Ovary (tissue), 9 donors: Measurements from ENCODE around the gene USP49. TPM values are rescaled to one million over a fixed set of nuclear protein-coding genes. Genes with fewer than 3 reads are reported as not detected.
"Not testable (repeated sequence)": the region's sequence is repeated elsewhere in the genome, so short reads cannot be mapped to it uniquely, and the experiment has no call there.

Source experiments
- DNase-seq, 5 donors: peaks; one replicate each; pipeline ENCODE4 v3.0.0-alpha.2; 2019 to 2020
- H3K27ac ChIP-seq, 2 donors: fragments of 200-600 bp; one replicate each; pipeline versions ENCODE4 v1.5.1 to v1.8.0; 2019 to 2022
- H3K27me3 ChIP-seq: fragments of 200-600 bp; one replicate; pipeline ENCODE4 v1.8.0; 2022
- H3K36me3 ChIP-seq: fragments of 200-600 bp; sonication (generic); one replicate; pipeline ENCODE4 v1.5.1; 2019
- H3K4me1 ChIP-seq: one replicate; pipeline ENCODE4 v1.8.1; 2013; ENCODE audit warnings: mild to moderate bottlenecking, moderate library complexity; ENCODE audit not compliant: insufficient read depth
- H3K4me3 ChIP-seq: fragments of 200-600 bp; sonication (generic); one replicate; pipeline ENCODE4 v1.5.1; 2017
- H3K9me3 ChIP-seq, 2 donors: fragments of 200-600 bp in 1 of 2; sonication (generic) in 1 of 2; one replicate each; pipeline versions ENCODE4 v1.5.1 to v1.8.1; 2013 to 2019; ENCODE audit warnings: mild to moderate bottlenecking in 1 of 2, moderate library complexity in 1 of 2
- CTCF ChIP-seq, 3 donors: fragments of 450-650 bp in 2 of 3; fragments of 200-600 bp in 1 of 3; IDR thresholded peaks; one replicate each; pipeline versions ENCODE4 v1.5.1 to v1.8.0; 2016 to 2022; ENCODE audit warnings: antibody characterized with exemption in 3 of 3, mild to moderate bottlenecking in 1 of 3
- EP300 ChIP-seq: sonication (generic); formaldehyde crosslinking; IDR thresholded peaks from one replicate; pipeline ENCODE4 v1.6.1; 2017; ENCODE audit warnings: antibody characterized with exemption
- POLR2A ChIP-seq: fragments of 450-650 bp; IDR thresholded peaks from one replicate; pipeline ENCODE4 v1.6.1; 2017; ENCODE audit warnings: antibody characterized with exemption, mild to moderate bottlenecking, moderate library complexity
- WGBS, 3 donors: extraction: QIAGEN DNeasy Blood & Tissue Kit in 1 of 3; methylation state at CpG; one replicate each; pipeline versions ENCODE4 v1.1.5 to v1.1.7; 2013 to 2017; 5-methylcytosine and 5-hydroxymethylcytosine counted together
- intact Hi-C, 4 donors: fragments of 100-400 bp; cut with DNase I; formaldehyde crosslinking; loops; one replicate each; pipeline versions ENCODE4 v1.11.0 to v1.15.1; 2022 to 2023
- polyA plus RNA-seq, 2 donors: library from polyadenylated mRNA; stranded (reverse); fragments of 200-250 nt in 1 of 2; fragments of 350-450 nt in 1 of 2; fragmentation: Illumina TruSeq in 1 of 2; extraction: RNeasy Lipid Tissue Mini Kit (QIAGEN cat#74804) in 1 of 2; gene quantifications; one replicate each; pipeline ENCODE4 v1.2.3, GENCODE V29; 2013 to 2014
- total RNA-seq, 7 donors: library from RNA; depleted of rRNA in 2 of 7; stranded (reverse); fragments of >200 nt in 2 of 7; fragmentation: NEBNext Ultra II Directional in 3 of 7; extraction: Animal tissue kit (Norgen Biotek cat#: 25700) in 3 of 7; gene quantifications; one replicate each; pipeline versions ENCODE4 v1.1.0 to v1.2.4, GENCODE V29; 2016 to 2023
- donor health status: DM: no; HTN: no; CAD: no; lungs with moderate emphysema.
- donor health status: DM: no; HTN: no; CAD: no.
- donor health status: Bipolar disorder and iron deficiency.
- donor health status: DM: yes; HTN: yes; CAD: no.
- donor health status: DM: no; HTN: no; CAD: no.
- donor health status: DM: yes; HTN: yes; CAD: no.

The USP49 gene
- total and polyA plus RNA-seq, 9 donors = 2.0 to 5.1 (median 3.1) TPM

GRCh38 chr6:41818271-41819054 is 76.7 kb downstream of the USP49 start:
- no peaks in the 10 kb centered on the region for H3K27me3 ChIP-seq
- no peak overlapping the region for H3K4me3 ChIP-seq
- H3K4me1 ChIP-seq = no peaks in the 10 kb centered on the region
- no peak overlapping the region for H3K27ac ChIP-seq
- intact Hi-C loops = no loop called here
- DNase-seq = no peak
- 75 to 84% (median 76%) methylated on average over 4 of the region's 4 CpGs for WGBS, 3 donors
- no peaks in the 10 kb centered on the region for H3K36me3 ChIP-seq
- TF ChIP-seq POLR2A = no peak
- no peaks in the 10 kb centered on the region for H3K9me3 ChIP-seq

- DNase-seq = no peak
- Histone ChIP-seq H3K27me3 (no peaks in the 10 kb centered on the region), H3K4me1 (no peaks in the 10 kb centered on the region), H3K27ac (no peak overlapping the region), H3K4me3 (no peak overlapping the region), H3K36me3 (no peaks in the 10 kb centered on the region), H3K9me3 (no peaks in the 10 kb centered on the region)
- 92 to 98% (median 92%) methylated on average over 1 of the region's 1 CpG for WGBS, 3 donors
- no peak for TF ChIP-seq EP300
- TF ChIP-seq POLR2A = no peak
- TF ChIP-seq CTCF (IDR thresholded peaks at IDR 0.05) = no peak
- intact Hi-C loops = no loop called here
Measured at GRCh38 chr6:41815587-41815986, 79.6 kb downstream of the USP49 start.

GRCh38 chr6:41814629-41815028 is 80.5 kb downstream of the USP49 start:
- Histone ChIP-seq H3K4me1 (no peaks in the 10 kb centered on the region), H3K36me3 (no peaks in the 10 kb centered on the region), H3K27me3 (no peaks in the 10 kb centered on the region), H3K4me3 (no peak overlapping the region), H3K27ac (no peak overlapping the region), H3K9me3 (no peaks in the 10 kb centered on the region)
- no peak for TF ChIP-seq EP300
- TF ChIP-seq POLR2A = no peak
- no peak for TF ChIP-seq CTCF (IDR thresholded peaks at IDR 0.05)
- no peak for DNase-seq
- intact Hi-C loops = no loop called here
- 70 to 75% (median 75%) methylated on average over 4 of the region's 4 CpGs for WGBS, 3 donors

- Histone ChIP-seq H3K27me3 (no peaks in the 10 kb centered on the region), H3K4me1 (no peaks in the 10 kb centered on the region), H3K36me3 (no peaks in the 10 kb centered on the region), H3K9me3 (no peaks in the 10 kb centered on the region), H3K27ac (no peak overlapping the region), H3K4me3 (no peak overlapping the region)
- TF ChIP-seq POLR2A (no peak), EP300 (no peak), CTCF (IDR thresholded peaks at IDR 0.05) (no peak)
- intact Hi-C loops = no loop called here
- DNase-seq = no peak
- WGBS, 3 donors = 86 to 87% (median 87%) methylated on average over 2 of the region's 2 CpGs
Measured at GRCh38 chr6:41813956-41814355, 81.2 kb downstream of the USP49 start.

- no peak overlapping the region for H3K4me3 ChIP-seq
- TF ChIP-seq EP300 (no peak), POLR2A (no peak), CTCF (IDR thresholded peaks at IDR 0.05) (no peak)
Measured at GRCh38 chr6:41813469-41813868, 81.7 kb downstream of the USP49 start.

GRCh38 chr6:41811946-41812345 is 83.2 kb downstream of the USP49 start:
- H3K27me3 ChIP-seq, H3K4me1 ChIP-seq, H3K36me3 ChIP-seq, H3K4me3 ChIP-seq, H3K9me3 ChIP-seq, H3K27ac ChIP-seq, intact Hi-C loops, DNase-seq: not testable (repeated sequence)
- WGBS, 3 donors = 96 to 97% (median 96%) methylated on average over 12 to 13 of the region's 13 CpGs

More at GRCh38 chr6:41813469-41813868, 81.7 kb downstream of the USP49 start:
- Histone ChIP-seq H3K4me1 (no peaks in the 10 kb centered on the region), H3K27me3 (no peaks in the 10 kb centered on the region), H3K27ac (no peak overlapping the region), H3K9me3 (no peaks in the 10 kb centered on the region), H3K36me3 (no peaks in the 10 kb centered on the region)
- intact Hi-C loops = no loop called here
- DNase-seq = no peak
- 85 to 87% (median 86%) methylated on average over 2 of the region's 2 CpGs for WGBS, 3 donors
